DMS153 (cell line): ENCODE measurements around the gene SMURF2.
"Not testable (repeated sequence)": the region's sequence is repeated elsewhere in the genome, so short reads cannot be mapped to it uniquely, and the experiment has no call there.

Source experiments
- DNase-seq: peaks from one replicate; lab custom pipeline; 2025; lab: John Stamatoyannopoulos, UW

The SMURF2 gene

GRCh38 chr17:64664299-64664981 is 2.3 kb upstream of the SMURF2 start:
- not testable (repeated sequence) for DNase-seq

- DNase-seq: not testable (repeated sequence)
Measured at GRCh38 chr17:64663836-64664235, 1.7 kb upstream of the SMURF2 start.

GRCh38 chr17:64662774-64663367 is 764 bp upstream of the SMURF2 start:
- DNase-seq: peak; percentile 75

- DNase-seq: no peak
Measured at GRCh38 chr17:64661726-64661975, 456 bp downstream of the SMURF2 start.

GRCh38 chr17:64660978-64661725 is 955 bp downstream of the SMURF2 start:
- DNase-seq: not testable (repeated sequence)

- DNase-seq: not testable (repeated sequence)
Measured at GRCh38 chr17:64660195-64660977, 1.7 kb downstream of the SMURF2 start.

- no peak for DNase-seq
Measured at GRCh38 chr17:64658931-64659330, 3.2 kb downstream of the SMURF2 start.

GRCh38 chr17:64657610-64658125 is 4.4 kb downstream of the SMURF2 start:
- DNase-seq: no peak

- no peak for DNase-seq
Measured at GRCh38 chr17:64655704-64656103, 6.4 kb downstream of the SMURF2 start.

- DNase-seq: no peak
Measured at GRCh38 chr17:64653985-64654355, 8.1 kb downstream of the SMURF2 start.

- no peak for DNase-seq
Measured at GRCh38 chr17:64653325-64653984, 8.7 kb downstream of the SMURF2 start.

GRCh38 chr17:64651889-64652288 is 10.2 kb downstream of the SMURF2 start:
- DNase-seq: no peak

GRCh38 chr17:64648234-64648633 is 13.9 kb downstream of the SMURF2 start:
- DNase-seq: no peak

GRCh38 chr17:64647817-64648216 is 14.3 kb downstream of the SMURF2 start:
- DNase-seq: no peak

GRCh38 chr17:64639516-64639915 is 22.6 kb downstream of the SMURF2 start:
- DNase-seq: no peak

- no peak for DNase-seq
Measured at GRCh38 chr17:64638552-64639203, 23.4 kb downstream of the SMURF2 start.

GRCh38 chr17:64635647-64636305 is 26.3 kb downstream of the SMURF2 start:
- DNase-seq: no peak

GRCh38 chr17:64634218-64634617 is 27.9 kb downstream of the SMURF2 start:
- DNase-seq: no peak

GRCh38 chr17:64632606-64633005 is 29.5 kb downstream of the SMURF2 start:
- no peak for DNase-seq

- no peak for DNase-seq
Measured at GRCh38 chr17:64632194-64632593, 29.9 kb downstream of the SMURF2 start.
